GM12864 (cell line): ENCODE data around the gene VMA21.

ENCODE experiments used
- DNase-seq: peaks from one replicate; pipeline ENCODE4 v3.0.0-alpha.2; 2011; ENCODE audit warnings: low read depth
- H3K4me3 ChIP-seq: 2 replicates; pipeline ENCODE4 v1.5.1; 2011; ENCODE audit warnings: mild to moderate bottlenecking, low read depth, low read length, control low read depth
- TF ChIP-seq, protein P1 (sequence below): IDR thresholded peaks from 2 replicates; pipeline ENCODE4 v1.5.1; 2011; ENCODE audit warnings: low read depth, mild to moderate bottlenecking, moderate library complexity, low read length, control low read depth, inconsistent platforms; ENCODE audit errors: missing control alignments

The VMA21 gene, protein sequence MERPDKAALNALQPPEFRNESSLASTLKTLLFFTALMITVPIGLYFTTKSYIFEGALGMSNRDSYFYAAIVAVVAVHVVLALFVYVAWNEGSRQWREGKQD

DNA sequence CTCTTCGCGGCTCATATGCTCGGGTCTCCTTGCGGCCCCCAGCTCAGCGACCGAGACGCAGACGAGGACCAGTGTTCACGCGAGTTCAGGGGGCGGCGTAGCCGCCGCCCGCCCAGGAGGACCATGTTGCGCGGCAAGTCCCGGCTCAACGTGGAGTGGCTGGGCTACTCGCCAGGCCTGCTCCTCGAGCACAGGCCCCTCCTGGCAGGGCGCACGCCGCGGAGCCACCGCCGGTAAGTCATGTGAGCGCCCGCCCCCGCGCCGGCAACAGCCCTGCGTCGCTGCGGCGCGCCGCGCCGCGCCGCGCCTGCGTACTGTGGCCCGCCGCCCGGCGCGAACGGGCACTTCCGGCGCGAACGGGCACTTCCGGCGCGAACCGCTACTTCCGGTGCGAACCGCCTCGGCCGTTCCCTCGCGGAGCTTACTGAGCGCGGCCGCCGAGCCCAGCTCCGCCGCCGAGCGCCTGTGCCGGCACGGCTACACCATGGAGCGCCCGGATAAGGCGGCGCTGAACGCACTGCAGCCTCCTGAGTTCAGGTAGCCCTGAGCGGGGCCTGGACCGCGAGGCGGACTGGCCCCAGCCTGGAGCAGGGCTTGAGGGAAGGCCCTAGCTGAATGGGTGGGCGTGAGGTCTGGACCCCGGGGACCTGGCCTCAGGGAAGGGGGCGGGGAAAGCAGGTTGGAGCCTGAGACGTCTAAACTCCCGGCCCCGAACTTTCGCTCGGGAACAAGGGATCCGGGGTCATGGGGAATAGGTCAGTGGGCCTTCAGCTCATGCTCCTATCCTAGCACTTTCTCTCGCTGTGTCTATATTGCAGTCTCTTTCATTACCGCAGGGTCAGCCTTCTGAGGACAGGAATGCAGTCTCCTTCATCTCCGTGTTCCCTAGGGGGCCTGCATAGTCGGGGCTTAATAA is at the start of gene VMA21:
TSS of gene VMA21 (plus strand) at position 382 of the 916 bp plus-strand sequence. CDS start at position 485, 103 bp downstream.
- peak within 1 kb of the TSS; percentile 85 for H3K4me3 ChIP-seq
- peak; percentile 29 for DNase-seq
- TF ChIP-seq, protein P1, sequence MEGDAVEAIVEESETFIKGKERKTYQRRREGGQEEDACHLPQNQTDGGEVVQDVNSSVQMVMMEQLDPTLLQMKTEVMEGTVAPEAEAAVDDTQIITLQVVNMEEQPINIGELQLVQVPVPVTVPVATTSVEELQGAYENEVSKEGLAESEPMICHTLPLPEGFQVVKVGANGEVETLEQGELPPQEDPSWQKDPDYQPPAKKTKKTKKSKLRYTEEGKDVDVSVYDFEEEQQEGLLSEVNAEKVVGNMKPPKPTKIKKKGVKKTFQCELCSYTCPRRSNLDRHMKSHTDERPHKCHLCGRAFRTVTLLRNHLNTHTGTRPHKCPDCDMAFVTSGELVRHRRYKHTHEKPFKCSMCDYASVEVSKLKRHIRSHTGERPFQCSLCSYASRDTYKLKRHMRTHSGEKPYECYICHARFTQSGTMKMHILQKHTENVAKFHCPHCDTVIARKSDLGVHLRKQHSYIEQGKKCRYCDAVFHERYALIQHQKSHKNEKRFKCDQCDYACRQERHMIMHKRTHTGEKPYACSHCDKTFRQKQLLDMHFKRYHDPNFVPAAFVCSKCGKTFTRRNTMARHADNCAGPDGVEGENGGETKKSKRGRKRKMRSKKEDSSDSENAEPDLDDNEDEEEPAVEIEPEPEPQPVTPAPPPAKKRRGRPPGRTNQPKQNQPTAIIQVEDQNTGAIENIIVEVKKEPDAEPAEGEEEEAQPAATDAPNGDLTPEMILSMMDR, result no peak

DNA sequence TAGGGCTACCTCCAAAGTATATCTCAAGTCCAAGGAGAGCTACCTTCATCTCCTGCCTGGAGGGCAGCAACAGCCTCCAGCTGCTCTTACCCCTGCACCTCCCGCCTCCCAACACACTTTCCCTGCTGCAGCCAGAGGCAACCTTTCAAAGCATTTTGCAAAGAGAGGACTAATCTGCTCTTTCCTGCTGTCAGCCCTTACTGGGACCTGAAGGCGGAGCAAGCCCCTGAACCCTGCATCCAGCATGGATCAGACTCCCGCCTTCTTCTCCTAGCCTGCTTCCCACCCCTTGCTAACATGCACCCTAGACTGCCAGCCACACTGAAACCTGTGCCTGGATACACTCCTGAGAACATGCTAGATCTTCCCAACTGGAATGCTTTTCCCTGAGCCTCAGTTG is 37.7 kb upstream of the VMA21 start:
- TF ChIP-seq, protein P1, result no peak
- no peak overlapping the region for H3K4me3 ChIP-seq
- DNase-seq, result no peak

DNA sequence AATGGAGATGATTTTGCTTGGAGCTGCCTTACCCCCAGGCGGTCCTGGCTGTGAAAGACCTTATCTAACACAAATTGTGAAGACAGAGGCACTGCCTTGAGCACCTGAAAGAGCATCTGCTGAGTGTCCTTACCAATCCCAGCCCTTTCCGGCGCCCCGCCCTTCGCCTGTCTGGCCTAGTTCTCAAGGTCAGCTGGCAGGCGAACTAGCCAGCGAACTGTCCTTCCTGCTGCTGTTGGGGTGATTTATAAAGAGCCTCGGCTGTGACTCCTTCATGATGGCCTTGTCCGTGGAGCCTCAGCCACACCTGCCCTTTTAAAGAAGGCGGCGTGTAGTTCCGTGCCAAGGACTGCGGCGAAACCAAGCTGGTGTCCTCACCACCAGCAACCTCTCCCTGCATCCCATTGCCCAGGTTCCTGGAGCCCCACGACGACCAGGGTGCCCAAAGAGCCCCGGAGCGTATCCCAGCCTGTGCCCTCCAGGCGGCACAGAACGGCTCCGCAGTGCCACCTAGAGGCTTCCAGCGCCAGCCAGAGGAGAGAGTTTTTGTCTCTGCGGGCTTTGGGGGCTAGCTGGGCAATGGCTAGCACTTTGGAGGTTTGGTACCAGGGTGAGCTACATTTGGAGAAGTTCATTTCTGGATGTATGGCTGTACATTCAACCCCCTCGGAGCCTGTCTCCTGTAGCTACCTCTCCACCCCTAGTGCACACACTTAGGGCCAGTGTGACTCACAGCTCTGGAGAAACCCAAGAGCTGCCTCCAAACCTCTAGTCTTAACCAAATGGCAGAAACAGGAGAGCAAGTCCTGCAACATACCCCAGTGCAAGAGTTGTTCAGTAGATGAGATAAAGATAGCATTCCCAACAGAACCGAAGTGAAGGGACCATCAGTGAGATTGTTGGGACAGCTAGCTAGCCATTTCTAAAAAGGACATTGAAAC is 36.8 kb upstream of the VMA21 start:
- TF ChIP-seq, protein P1, result peak; percentile 76
- DNase-seq, result no peak
- no peak overlapping the region for H3K4me3 ChIP-seq

DNA sequence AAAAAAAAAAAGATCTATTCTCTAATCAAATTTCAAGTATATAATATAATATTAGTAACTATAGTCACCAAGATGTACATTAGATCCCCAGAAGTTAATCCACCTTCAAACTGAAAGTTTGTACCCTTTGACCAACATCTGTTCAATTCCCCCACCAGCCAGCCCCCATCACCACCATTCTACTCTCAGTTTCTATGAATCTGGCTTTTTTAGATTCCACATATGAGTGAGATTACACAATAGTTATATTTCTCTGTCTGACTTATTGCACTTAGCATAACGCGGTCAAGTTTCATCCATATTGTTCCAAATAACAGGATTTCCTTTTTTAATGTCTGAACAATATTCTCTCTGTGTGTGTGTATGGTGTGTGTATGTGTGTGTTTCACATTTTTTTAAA is 33.7 kb upstream of the VMA21 start:
- no peak for DNase-seq
- TF ChIP-seq, protein P1, result no peak
- no peak overlapping the region for H3K4me3 ChIP-seq

DNA sequence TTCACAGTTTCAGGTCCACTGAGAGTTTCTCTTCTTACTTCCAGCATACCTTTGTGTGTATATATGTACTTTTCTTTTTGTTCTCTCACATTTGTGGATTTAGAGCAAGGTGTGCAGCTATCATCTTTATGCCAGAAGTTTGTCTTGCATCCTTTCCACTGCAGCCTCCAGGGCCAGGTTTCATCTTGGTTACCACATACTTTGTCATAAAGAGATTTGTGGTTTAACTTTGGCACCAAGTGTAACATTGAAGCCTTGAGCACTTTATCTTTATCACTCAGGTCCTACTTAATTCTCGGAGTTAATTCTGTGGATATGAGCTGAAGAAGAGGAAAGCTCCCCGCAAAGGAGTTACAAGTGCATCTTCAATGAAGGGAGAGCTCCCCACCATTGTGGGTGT is 31.4 kb upstream of the VMA21 start:
- TF ChIP-seq, protein P1, result no peak
- no peak overlapping the region for H3K4me3 ChIP-seq
- no peak for DNase-seq

DNA sequence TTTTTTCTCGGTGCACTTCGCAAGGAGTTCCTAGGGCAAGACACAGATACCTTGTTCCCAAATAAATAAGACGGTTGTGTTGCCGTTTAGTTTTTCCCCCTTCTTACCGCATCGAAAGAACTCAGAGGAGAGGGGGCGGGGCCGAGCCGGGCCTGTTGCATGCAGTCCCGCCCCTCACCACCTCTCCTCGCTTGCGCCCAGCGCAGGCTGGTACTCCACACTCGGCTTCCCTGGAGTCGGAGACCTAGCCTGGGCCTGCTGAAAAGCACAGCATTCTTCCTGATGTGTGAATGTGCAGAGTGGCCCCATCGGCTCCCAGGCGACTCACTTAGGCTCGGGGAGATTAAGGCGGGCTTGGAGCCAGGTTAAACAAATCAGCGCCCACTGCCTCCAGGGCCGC is 26.1 kb upstream of the VMA21 start:
- TF ChIP-seq, protein P1, result no peak
- no peak for DNase-seq
- no peak overlapping the region for H3K4me3 ChIP-seq
